ENCODE data around the gene NDUFB10. TPM values are rescaled to one million over a fixed set of nuclear protein-coding genes. Genes with fewer than 3 reads are reported as not detected.

Gene NDUFB10
- total and polyA plus RNA-seq, 10 of the 15 experiments (the other 5 are each of a cell fraction or from before 2014, with no cell fraction given) = 52.2 to 319 (median 130) TPM

- no peak overlapping the region for H3K27ac ChIP-seq (ENCODE audit: control insufficient read depth, insufficient read depth)
- no peak for ATAC-seq
- TF ChIP-seq ZBED1 (IDR thresholded peaks at IDR 0.05; ENCODE audit: borderline replicate concordance) (no peak), SP1 (IDR thresholded peaks at IDR 0.05; ENCODE audit: low read depth, low read length) (no peak), RUNX3 (IDR thresholded peaks at IDR 0.05; ENCODE audit: low read length) (no peak), POLR2A (IDR thresholded peaks at IDR 0.05; ENCODE audit: low read depth, low read length) (peak; percentile 24; the same call in 1 of the 2 replicates)
- H3K27me3 ChIP-seq (replicated peaks in 1 of 2; ENCODE audit: control insufficient read depth in 2 of 2, insufficient read depth in 2 of 2, low read length in 1 of 2) = no peaks in the 10 kb centered on the region
- CTCF ChIA-PET = interaction anchor here (1.4 kb wide), 1 partner anchor 34 kb away, joined by 4 read pairs; no protein-coding TSS in a partner anchor
- no peaks in the 10 kb centered on the region for H3K9me3 ChIP-seq (replicated peaks; ENCODE audit: control insufficient read depth, insufficient read depth, low read length)
- POLR2A ChIA-PET = interaction anchor here (0.5 kb wide), 1 partner anchor 161 kb away, joined by 3 read pairs; no protein-coding TSS in a partner anchor
- intact Hi-C loops (cut with micrococcal nuclease; ENCODE audit: unreplicated experiment) = no loop called here
- RAD21 ChIA-PET (ENCODE audit: unreplicated experiment) = interaction anchor here (0.5 kb wide), 1 partner anchor 450 kb away, joined by 3 read pairs; no protein-coding TSS in a partner anchor
- no peak overlapping the region for H2AFZ ChIP-seq (ENCODE audit: control insufficient read depth, low read depth, low read length)
- H3K9ac ChIP-seq (ENCODE audit: control insufficient read depth, insufficient read depth, low read length) = no peak overlapping the region
- H3K36me3 ChIP-seq (ENCODE audit: control insufficient read depth in 2 of 2, insufficient read depth in 2 of 2, low read length in 1 of 2) = peaks cover 3 to 46% of the 10 kb centered on the region in 2 experiments
- no peak for FAIRE-seq
- peaks cover 6% of the 10 kb centered on the region for H4K20me1 ChIP-seq (ENCODE audit: control insufficient read depth, insufficient read depth)
- H3K4me1 ChIP-seq (ENCODE audit: control insufficient read depth, insufficient read depth, low read length) = peaks cover 7% of the 10 kb centered on the region
- no peak overlapping the region for H3K4me3 ChIP-seq
- no peak overlapping the region for H3K4me2 ChIP-seq (ENCODE audit: control insufficient read depth, insufficient read depth)
- WGBS (ENCODE audit: insufficient coverage, insufficient replicate concordance, low lambda C conversion rate, missing lambda C conversion rate) = 95% methylated on average over 28 of the region's 28 CpGs
- no TSS peak for BruUV-seq (replicated peaks)
- SMC1A ChIA-PET (ENCODE audit: uncharacterized antibody, unreplicated experiment) = no interaction called here
- DNase-seq (ENCODE audit: low read depth, low spot score) = no peak
- in situ Hi-C loops (cut with MboI) = no loop called here
- peaks cover 13% of the 10 kb centered on the region for H3K79me2 ChIP-seq (ENCODE audit: control insufficient read depth, insufficient read depth, low read length)
Observed at GRCh38 chr16:1999866-2000514, 40.7 kb downstream of the NDUFB10 start.

GRCh38 chr16:2001035-2001434 is 41.7 kb downstream of the NDUFB10 start:
- no TSS peak for BruUV-seq (replicated peaks)
- Histone ChIP-seq H3K9ac (ENCODE audit: control insufficient read depth, insufficient read depth, low read length) (no peak overlapping the region), H4K20me1 (ENCODE audit: control insufficient read depth, insufficient read depth) (peaks cover 6% of the 10 kb centered on the region), H3K4me2 (ENCODE audit: control insufficient read depth, insufficient read depth) (no peak overlapping the region), H3K4me1 (ENCODE audit: control insufficient read depth, insufficient read depth, low read length) (peaks cover 7% of the 10 kb centered on the region), H3K27ac (ENCODE audit: control insufficient read depth, insufficient read depth) (no peak overlapping the region), H3K79me2 (ENCODE audit: control insufficient read depth, insufficient read depth, low read length) (peaks cover 22% of the 10 kb centered on the region), H3K9me3 (replicated peaks; ENCODE audit: control insufficient read depth, insufficient read depth, low read length) (no peaks in the 10 kb centered on the region), H2AFZ (ENCODE audit: control insufficient read depth, low read depth, low read length) (no peak overlapping the region), H3K4me3 (no peak overlapping the region), H3K36me3 (ENCODE audit: control insufficient read depth in 2 of 2, insufficient read depth in 2 of 2, low read length in 1 of 2) (peaks cover 3 to 50% of the 10 kb centered on the region in 2 experiments), H3K27me3 (replicated peaks in 1 of 2; ENCODE audit: control insufficient read depth in 2 of 2, insufficient read depth in 2 of 2, low read length in 1 of 2) (no peaks in the 10 kb centered on the region)
- in situ Hi-C loops (cut with MboI) (no loop called here), intact Hi-C loops (cut with micrococcal nuclease; ENCODE audit: unreplicated experiment) (no loop called here)
- RAD21 ChIA-PET (ENCODE audit: unreplicated experiment) = interaction anchor here (0.6 kb wide), 1 partner anchor 20 kb away, joined by 4 read pairs; no protein-coding TSS in a partner anchor
- ATAC-seq (no peak), FAIRE-seq (no peak), DNase-seq (ENCODE audit: low read depth, low spot score) (no peak)
- SMC1A ChIA-PET (ENCODE audit: uncharacterized antibody, unreplicated experiment) = no interaction called here
- CTCF ChIA-PET = interaction anchor here (0.9 to 1.4 kb wide), 2 partner anchors 15 to 35 kb away, joined by 3 to 4 read pairs; no protein-coding TSS in a partner anchor
- POLR2A ChIA-PET = no interaction called here
- 91% methylated on average over 17 of the region's 19 CpGs for WGBS (ENCODE audit: insufficient coverage, insufficient replicate concordance, low lambda C conversion rate, missing lambda C conversion rate)
- TF ChIP-seq ZNF622 (IDR thresholded peaks at IDR 0.05) (no peak), IRF5 (IDR thresholded peaks at IDR 0.05; ENCODE audit: borderline replicate concordance) (no peak), E4F1 (IDR thresholded peaks at IDR 0.05; ENCODE audit: borderline replicate concordance, partially characterized antibody) (no peak), ZNF217 (IDR thresholded peaks at IDR 0.05) (no peak), USF1 (IDR thresholded peaks at IDR 0.05; ENCODE audit: borderline replicate concordance, extremely low read length, insufficient read depth, low read depth, low read length) (no peak), SREBF1 (IDR thresholded peaks at IDR 0.05; ENCODE audit: low read length) (no peak), SPI1 (IDR thresholded peaks at IDR 0.05; ENCODE audit: borderline replicate concordance, insufficient read depth, low read depth, low read length) (no peak), RBBP5 (conservative IDR thresholded peaks at IDR 0.05) (no peak)

Measured in GM12878 (cell line).